GM19324 (cell line): ENCODE data around the gene IVD.

Experiments used
- ATAC-seq: cut with Tn5 transposase; IDR thresholded peaks from one replicate; pipeline ENCODE4 v1.9.1; 2021; ENCODE audit warnings: mild to moderate bottlenecking, moderate library complexity; ENCODE audit not compliant: unreplicated experiment, low FRiP score

Gene IVD

DNA sequence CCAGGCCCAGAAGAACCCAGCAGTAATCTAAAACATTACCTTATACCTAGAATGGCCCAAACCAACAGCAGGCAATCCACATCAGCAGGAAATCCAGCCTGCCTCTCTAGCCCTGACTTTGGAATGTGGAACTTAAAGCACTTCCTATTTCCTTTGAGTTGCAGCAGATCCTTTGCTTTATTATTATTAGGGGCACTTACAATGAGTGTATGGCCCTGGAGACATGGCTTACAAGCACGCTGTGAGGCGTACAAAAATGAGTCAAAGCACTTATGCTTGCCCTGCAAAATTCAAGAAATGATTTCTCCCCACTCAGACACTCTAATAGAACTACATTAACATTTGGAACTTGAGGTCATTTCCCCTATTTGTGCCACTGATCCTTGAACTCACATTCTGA is 32.6 kb upstream of the IVD start:
- no peak for ATAC-seq

DNA sequence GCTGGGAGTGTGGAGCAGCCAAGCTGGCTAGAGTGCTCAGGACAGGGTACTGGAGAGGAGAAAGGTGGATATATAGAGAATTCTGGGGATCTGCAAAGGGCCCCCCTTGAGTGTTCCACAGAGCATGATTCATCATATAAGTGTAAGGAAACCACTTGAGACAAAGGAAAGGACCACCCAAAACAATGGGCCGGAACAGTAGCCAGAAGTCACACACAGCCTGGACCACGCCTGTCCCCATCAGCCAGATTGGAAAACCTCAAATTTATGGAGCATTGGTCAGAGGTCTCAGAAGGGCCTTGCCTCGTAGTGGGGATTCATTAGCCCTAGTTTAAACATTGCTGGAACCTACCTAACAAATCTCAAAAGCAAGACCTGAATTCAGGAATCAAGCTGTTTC is 28.0 kb upstream of the IVD start:
- no peak for ATAC-seq

DNA sequence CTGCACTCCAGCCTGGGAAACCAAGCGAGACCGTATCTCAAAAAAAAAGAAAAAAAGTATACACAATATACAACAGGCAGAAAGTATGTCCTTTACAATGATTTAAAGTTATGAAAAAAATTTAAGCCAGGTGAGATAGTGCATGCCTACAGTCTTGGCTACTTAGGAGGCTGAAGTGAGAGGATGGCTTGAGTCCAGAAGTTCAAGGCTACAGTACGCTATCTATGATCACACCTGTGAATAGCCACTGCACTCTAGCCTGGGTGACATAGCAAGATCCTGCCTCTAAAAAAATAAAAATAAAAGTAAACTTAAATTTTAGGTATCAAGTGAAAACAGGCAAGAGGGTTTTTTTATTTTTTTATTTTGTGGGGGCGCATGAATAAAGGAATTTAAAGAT is 26.2 kb upstream of the IVD start:
- no peak for ATAC-seq

DNA sequence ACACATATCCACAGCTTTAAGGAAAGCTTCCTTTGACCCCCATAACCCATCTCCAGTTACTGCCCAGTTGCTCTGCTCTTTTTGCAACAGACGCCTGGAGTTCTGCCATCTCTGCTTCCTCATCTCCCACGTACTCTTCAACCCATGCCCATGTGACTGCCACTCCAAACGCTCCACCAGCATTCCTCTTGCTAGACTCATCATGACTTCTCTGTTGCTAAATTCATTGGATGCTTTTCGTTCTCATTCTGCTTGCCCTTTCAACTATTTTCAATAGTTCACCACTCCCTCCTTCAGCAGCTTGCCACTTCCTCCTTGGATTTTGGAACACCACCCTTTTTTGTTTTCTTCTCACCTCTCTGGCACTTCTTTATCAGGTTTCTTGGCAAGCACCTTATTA is 25.7 kb upstream of the IVD start:
- no peak for ATAC-seq

DNA sequence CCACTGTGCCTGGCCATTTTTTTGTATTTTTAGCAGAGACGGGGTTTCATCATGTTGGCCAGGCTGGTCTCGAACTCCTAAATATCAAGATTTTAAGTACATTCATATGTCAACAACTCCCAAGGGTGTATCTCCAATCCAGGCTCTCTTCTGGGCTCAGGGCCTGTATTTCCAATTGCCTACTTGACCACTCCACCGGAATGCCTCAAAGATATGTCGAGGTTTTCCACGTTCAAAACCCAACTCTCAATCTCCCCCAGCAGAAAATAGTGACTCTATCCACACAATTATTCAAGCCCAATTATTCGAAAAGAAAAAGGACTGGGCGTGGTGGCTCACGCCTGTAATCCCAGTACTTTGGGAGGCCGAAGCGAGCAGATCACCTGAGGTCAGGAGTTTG is 25.0 kb upstream of the IVD start:
- no peak for ATAC-seq

DNA sequence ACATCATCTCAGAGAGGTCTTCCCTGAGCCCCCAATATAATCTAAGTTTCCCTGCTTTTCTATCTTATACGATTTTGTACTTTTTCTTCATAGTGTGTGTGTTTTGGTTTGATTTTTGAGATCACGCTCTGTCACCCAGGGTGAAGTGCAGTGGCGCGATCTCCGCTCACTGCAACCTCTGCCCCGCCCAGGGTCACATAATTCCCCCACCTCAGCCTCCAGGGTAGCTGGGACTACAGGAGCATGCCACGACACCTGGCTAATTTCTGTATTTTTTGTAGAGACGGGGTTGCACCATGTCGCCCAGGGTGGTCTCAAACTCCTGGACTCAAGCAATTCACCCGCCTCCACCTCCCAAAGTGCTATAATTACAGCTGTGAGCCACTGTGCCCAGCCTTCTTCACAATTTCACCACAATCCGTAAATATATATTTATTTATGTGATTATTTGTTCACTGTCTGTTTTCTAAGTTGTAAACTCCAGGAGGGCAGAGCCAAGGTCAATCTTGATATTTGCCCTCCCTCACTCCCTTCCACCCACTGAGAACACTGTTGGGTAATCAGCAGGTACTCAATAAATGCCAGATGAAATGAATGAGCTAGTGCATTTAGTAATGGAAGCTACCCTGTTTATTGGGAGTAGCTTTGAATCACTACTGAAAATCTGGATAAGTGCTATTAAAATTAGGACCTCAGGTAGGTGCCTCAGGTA is 23.6 kb upstream of the IVD start:
- ATAC-seq: no peak

DNA sequence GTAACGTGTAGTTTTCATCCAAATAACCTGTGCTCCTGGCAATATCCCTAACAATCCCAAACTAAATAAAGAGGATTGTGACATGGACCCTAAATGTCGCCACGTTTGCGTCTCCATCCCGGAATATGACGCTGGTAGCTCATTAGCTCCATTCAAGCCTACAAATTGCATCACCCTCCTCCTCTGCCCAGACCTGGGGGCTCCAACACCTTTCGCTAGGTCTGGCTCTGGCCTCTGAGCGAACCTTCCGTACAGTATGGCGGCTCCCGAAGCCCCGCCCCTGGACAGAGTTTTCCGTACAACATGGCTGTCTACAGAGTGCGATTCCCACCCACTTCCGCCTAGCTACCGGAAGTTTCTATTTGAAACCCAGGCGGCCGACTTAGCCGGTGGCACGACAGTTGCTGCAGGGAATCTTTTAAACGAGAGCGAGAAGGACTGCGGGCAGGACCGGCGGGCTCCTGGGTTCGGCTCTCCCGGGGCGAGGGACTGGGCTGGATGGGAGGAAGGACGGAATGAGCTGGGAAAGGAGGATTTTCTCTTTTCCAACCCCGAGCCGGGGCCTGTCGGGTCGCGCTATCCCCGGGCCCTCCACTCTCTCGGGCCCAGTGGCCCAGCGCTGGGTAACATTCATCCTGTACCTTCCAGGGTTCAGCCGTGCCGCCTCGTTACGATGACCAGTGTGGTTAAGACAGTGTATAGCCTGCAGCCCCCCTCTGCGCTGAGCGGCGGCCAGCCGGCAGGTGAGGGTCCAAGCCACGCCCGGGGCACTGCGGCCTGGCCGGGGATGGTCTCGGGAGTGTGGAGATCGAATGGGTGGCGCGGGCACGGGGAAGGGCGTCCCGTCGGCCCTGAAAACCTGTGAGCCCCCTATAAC is 22.8 kb upstream of the IVD start, which contains the start of gene KNSTRN:
Gene KNSTRN (plus strand): TSS at position 142 of the 877 bp plus-strand sequence. CDS start 115 bp downstream, at position 257.
- peak; percentile 87 for ATAC-seq

DNA sequence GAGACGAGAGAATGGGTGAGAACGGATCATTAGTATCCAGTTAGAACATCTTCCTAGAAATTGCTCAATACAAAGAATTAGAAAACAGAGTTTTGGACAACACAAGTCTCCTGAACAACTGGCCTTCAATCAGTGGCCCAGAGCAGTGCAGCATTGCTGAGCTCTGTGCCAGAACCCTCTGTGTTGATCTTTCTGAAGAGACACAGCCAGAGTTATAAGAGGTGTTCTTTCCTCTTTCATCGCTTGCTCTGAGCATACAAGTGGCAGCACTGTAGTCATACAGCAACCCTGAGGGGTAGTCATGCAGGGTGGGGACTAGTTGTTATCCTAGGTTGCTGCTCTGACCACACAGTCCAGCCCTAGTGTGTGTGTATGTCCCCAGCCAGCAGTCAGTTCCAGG is 19.1 kb upstream of the IVD start:
- ATAC-seq: no peak

DNA sequence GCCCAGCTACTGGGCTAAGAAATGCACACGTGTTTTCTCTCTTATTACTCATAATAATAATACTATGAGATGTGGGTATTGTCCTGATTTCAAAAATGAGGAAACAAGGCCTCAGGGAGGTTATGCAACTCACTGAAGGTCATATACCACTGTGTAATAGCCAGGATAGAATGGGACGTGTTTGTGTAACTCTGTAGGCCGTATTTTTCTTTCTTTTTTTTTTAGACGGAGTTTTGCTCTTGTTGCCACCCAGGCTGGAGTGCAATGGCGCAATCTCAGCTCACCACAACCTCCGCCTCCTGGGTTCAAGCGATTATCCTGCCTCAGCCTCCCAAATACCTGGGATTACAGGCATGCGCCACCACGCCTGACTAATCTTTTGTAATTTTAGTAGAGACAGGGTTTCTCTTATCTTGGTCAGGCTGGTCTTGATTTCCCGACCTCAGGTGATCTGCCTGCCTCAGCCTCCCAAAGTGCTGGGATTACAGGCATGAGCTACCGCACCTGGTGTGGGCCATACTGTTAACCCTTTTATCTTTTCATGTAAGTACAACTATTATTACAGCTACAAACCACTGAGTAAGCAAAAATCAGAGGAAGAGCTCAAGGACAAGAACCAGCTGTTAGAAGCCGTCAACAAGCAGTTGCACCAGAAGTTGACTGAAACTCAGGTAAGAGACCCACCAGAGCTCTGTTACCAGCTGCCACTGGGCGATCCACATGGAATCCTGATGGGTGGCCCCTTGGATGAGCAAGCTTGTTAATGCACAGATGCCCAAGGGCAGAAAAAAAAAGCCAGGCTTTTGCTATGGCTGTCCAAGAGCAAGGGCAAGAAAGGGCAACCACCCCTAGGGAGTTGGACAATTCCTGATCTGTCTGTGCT is 16.4 kb upstream of the IVD start:
- no peak for ATAC-seq

DNA sequence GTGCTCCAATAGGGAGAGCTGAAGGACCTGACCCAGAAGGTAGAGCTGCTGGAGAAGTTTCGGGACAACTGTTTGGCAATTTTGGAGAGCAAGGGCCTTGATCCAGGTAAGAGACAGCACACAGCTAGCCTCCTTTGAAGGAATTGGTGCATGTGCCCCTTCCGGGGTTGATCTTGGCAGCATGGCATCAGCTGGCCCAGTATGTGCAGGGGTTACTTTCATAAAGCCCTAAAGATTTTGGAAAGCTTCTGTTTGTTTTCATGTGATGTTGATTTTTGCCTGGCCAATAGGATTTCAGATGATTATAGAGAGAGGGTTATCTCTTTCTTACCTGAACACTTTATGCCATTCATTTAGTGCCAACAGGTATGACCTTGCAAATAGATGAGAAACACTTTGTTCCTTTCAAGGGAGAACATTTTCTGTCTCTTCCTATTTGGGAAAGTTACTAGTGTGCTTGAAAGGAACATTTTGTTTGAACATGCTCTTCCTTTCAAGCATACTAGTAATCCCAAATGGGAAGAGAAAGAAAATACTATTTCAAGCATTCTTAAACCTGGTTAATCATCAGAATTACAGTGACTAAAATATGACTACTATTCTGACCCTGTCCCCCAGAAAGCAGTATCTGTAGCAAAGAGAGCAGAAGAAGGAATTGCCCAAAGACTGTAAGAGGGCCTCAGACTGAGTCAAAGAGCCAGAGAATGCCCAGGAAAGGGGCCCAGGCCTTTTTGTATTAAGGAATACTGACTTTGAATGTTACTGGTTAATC is 15.6 kb upstream of the IVD start:
- ATAC-seq: no peak

DNA sequence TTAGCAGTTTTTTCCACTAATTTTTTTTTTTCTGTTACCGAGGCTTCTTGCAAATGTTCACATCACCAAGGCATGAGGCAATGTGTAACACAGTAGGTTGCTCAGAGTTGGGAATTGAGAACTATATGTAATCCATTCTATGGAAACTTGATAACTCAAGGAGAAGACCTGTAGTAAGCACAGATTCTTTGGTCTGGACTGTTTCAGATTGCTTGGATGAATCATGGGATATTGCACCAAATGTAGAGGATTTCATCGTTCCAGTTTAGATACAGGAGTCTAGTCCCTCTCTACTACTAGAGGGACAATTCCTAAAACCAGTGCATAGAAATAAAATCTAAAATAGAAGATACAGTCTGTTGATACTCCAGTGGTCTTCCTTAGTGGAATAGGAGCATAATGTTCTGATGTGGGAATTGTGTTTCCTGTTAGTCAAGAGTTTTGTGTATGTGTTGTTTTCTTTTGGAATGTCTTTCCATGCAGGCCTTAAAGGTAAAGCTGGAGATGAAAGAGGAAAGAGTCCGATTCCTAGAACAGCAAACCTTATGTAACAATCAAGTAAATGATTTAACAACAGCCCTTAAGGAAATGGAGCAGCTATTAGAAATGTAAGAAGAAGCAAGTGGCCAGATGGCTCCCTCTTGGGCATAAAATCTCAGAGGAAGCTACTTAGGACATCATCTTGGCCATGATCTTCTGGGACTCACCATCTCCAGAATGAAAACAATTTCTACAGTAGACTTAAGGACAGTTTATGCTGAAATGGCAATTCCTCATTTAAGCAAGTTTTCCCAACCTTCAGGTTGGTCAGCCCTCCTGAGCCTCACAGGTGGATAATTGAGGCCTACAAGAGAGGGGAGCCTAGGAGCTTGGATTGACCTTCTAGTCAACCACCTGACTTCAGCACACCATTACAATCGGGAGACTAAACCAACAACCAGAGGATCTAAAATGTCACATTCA is 12.3 kb upstream of the IVD start:
- no peak for ATAC-seq

DNA sequence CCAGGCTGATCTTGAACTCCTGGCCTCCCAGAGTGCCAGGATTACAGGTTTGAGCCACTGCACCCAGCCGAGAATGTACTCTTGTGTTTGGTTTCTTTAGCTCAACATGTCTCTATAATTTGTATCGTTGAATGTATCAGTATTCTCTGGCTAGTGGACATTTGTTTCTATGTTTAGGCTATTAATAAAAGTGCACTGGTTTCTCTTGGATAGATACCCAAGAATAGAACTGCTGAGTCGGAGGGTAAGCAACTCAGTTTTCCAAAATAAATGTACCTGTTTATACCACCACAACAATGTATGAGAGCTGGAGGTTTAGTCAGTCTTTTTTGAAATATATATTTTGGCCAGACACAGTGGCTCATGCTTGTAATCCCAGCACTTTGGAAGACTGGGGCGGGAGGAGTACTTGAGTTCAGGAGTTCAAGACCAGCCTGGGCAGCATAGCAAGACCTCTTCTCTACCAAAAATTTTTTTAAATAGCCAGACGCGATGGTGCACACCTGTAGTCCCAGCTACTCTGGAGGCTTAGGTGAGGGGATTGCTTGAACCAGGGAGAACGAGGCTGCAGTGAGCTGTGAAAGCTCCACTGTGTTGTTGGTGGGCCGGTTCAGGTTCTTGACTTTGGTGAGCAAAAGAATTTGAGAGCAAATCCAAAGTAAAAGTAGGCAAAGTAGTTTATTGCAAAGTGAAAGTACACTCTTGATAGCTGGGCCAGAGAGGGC is 7.7 kb upstream of the IVD start:
- no peak for ATAC-seq

DNA sequence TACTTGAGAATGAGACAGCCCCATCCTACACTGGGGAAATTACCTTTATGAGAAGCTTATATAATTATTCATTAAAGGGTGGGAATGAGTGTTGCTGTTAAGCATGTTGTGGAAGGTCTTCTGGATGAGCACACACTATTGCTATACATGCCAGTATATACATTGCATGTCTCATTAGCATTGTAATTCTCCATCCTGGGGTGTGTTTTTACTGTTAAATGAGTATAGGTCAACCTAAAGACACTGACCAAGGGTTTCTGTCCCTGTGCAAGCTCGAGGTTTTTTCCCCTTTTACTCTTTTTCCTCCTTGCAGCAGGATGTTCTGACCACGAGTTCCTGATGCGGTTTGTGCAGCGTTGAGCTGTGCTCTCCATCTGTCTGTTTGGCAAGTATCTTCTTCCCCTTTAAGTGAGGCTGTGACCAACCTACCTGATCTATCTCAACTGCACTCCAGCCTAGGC is 7.2 kb upstream of the IVD start:
- no peak for ATAC-seq

DNA sequence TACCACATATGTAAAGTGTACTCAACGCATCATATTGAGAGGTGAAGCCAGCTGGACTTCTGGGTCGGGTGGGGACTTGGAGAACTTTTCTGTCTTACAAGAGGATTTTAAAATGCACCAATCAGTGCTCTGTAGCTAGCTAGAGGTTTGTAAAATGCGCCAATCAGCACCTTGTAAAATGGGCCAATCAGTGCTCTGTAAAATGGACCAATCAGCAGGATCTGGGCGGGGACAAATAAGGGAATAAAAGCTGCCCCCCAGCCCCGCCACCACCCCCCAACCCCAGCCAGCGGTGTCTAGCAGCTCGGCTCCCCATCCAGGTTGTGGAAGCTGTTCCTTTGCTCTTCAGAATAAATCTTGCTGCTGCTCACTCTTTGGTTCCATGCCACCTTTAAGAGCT is 6.2 kb upstream of the IVD start:
- ATAC-seq: no peak

DNA sequence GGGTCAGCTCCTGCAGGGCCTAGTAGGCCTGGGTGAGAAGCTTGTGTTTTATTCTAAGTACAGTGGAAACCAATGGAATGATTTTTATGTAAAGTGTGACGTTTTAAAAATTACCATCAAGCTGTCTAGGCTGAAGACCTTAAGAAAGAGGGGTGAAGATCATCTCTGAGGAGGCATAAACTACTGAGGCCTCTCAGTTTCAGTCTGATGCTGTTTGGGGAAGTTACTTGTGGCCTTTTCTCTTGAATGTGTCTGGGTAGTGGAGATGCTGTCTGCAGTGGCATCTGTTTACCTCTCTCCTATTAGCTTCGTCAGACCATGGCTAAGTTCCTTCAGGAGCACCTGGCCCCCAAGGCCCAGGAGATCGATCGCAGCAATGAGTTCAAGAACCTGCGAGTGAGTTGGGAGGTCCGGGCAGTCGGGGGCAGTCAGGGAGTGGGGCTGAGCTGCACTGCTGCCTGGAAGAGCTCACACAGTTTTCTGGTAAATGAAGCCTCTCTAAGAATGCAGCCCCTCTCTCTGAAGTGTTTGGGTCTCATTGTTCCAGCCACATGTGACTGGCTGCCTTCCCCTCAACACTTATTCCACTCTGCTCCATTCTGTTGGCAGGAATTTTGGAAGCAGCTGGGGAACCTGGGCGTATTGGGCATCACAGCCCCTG is 1.9 kb downstream of the IVD start:
- no peak for ATAC-seq

DNA sequence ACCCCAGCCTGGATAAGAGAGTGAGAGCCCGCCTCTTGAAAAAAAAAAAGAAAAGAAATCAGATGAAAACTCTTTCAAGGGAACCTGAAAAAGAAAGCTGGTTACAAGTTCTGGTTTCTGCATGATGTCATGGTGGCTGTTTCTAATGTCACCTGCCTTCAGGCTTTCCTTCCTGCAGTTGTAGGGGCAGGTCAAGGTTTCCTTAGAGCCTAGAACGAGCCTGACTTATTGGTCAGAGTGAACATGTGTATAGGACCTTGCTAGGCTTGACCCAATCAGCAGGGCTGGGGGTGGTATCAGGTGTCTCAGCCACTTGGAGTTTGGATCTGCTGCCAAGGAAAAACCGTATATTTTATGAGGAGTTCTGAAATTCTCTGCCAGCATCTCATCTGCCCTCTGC is 3.8 kb downstream of the IVD start:
- ATAC-seq: no peak

DNA sequence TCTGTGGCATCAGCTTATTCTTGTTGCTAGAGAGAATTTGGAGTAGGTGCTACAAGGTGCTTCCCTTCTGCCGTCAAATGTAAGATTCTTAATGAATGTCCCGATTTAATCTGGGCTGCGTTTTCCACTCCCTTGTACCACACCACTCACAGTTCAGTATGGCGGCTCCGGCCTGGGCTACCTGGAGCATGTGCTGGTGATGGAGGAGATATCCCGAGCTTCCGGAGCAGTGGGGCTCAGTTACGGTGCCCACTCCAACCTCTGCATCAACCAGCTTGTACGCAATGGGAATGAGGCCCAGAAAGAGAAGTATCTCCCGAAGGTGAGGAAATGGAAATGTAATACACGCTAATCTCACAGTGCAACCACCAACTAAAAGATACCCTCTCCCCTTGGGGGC is 4.9 kb downstream of the IVD start:
- no peak for ATAC-seq
